GM21423 (cell line): Measurements from ENCODE around the gene CDH26.
A peak's percentile ranks its signal among the peaks of the same experiment; 100 is the strongest.

ENCODE experiments used
- ATAC-seq: cut with Tn5 transposase; IDR thresholded peaks from one replicate; pipeline ENCODE4 v1.9.1; 2021; ENCODE audit warnings: mild to moderate bottlenecking, moderate library complexity; ENCODE audit not compliant: unreplicated experiment

Gene CDH26

GRCh38 chr20:60057866-60058807 is 99.9 kb downstream of the CDH26 start:
- peak; percentile 47 for ATAC-seq

GRCh38 chr20:60058879-60059278 is 100.7 kb downstream of the CDH26 start:
- ATAC-seq, result no peak

- no peak for ATAC-seq
These were observed 101.9 kb downstream of the CDH26 start for GRCh38 chr20:60060006-60060557.

GRCh38 chr20:60060593-60060992 is 102.4 kb downstream of the CDH26 start:
- ATAC-seq, result no peak

- ATAC-seq, result no peak
These were observed 104.3 kb downstream of the CDH26 start for GRCh38 chr20:60062431-60063047.

- ATAC-seq, result no peak
These were observed 104.8 kb downstream of the CDH26 start for GRCh38 chr20:60063048-60063451.

GRCh38 chr20:60063739-60064380 is 105.6 kb downstream of the CDH26 start:
- no peak for ATAC-seq
